Neural progenitor cell (in vitro differentiated cells): ENCODE measurements around the gene KIF1B. TPM values are rescaled to one million over a fixed set of nuclear protein-coding genes. Genes with fewer than 3 reads are reported as not detected.
A peak's percentile ranks its signal among the peaks of the same experiment; 100 is the strongest.

ENCODE experiments used
- DNase-seq: peaks from one replicate; pipeline ENCODE4 v3.0.0-alpha.2; 2016; ENCODE audit warnings: low spot score
- H2AFZ ChIP-seq: fragments of 200-600 bp; sonication (generic); replicated peaks from 2 replicates; pipeline ENCODE4 v1.6.1; 2016; ENCODE audit warnings: antibody characterized with exemption
- H3F3A ChIP-seq: fragments of 200-600 bp; sonication (generic); 2 replicates; pipeline ENCODE4 v1.6.1; 2016; ENCODE audit warnings: antibody characterized with exemption, low read depth
- H3K27ac ChIP-seq: fragments of 200-600 bp; sonication (generic); 2 replicates; pipeline ENCODE4 v1.5.1; 2016; ENCODE audit warnings: mild to moderate bottlenecking
- H3K27me3 ChIP-seq: fragments of 200-600 bp; sonication (generic); 2 replicates; pipeline ENCODE4 v1.6.1; 2016; ENCODE audit warnings: mild to moderate bottlenecking, moderate library complexity
- H3K36me3 ChIP-seq: fragments of 200-600 bp; sonication (generic); 2 replicates; pipeline ENCODE4 v1.5.1; 2016
- H3K4me1 ChIP-seq: fragments of 200-600 bp; sonication (generic); 2 replicates; pipeline ENCODE4 v1.6.1; 2016; ENCODE audit warnings: mixed run types
- H3K4me2 ChIP-seq: fragments of 200-600 bp; sonication (generic); 2 replicates; pipeline ENCODE4 v1.6.1; 2016
- H3K4me3 ChIP-seq: fragments of 200-600 bp; sonication (generic); 2 replicates; pipeline ENCODE4 v1.5.1; 2016
- H3K79me2 ChIP-seq: fragments of 200-600 bp; sonication (generic); 2 replicates; pipeline ENCODE4 v1.6.1; 2016; ENCODE audit warnings: low read depth
- H3K9ac ChIP-seq: fragments of 200-600 bp; sonication (generic); 2 replicates; pipeline ENCODE4 v1.6.1; 2016
- H3K9me3 ChIP-seq: fragments of 200-600 bp; sonication (generic); 2 replicates; pipeline ENCODE4 v1.5.1; 2016; ENCODE audit warnings: low read depth
- H4K20me1 ChIP-seq: fragments of 200-600 bp; sonication (generic); 2 replicates; pipeline ENCODE4 v1.6.1; 2016; ENCODE audit warnings: low read depth
- H3K27ac Mint-ChIP-seq: 3 replicates; pipeline ENCODE4 v1.8.0; 2021; ENCODE audit warnings: mixed read lengths
- H3K27me3 Mint-ChIP-seq: 2 replicates; pipeline ENCODE4 v1.8.0; 2022; ENCODE audit warnings: low read depth, mild to moderate bottlenecking, inconsistent platforms, moderate library complexity, mixed read lengths; ENCODE audit not compliant: insufficient read depth
- H3K36me3 Mint-ChIP-seq: 3 replicates; pipeline ENCODE4 v1.8.0; 2021; ENCODE audit warnings: mixed read lengths
- H3K4me1 Mint-ChIP-seq: 3 replicates; pipeline ENCODE4 v1.8.0; 2021; ENCODE audit warnings: mixed read lengths
- H3K4me3 Mint-ChIP-seq: 3 replicates; pipeline ENCODE4 v1.8.0; 2021; ENCODE audit warnings: mild to moderate bottlenecking, moderate library complexity, mixed read lengths
- H3K9me3 Mint-ChIP-seq: 3 replicates; pipeline ENCODE4 v1.8.0; 2020; ENCODE audit warnings: mixed read lengths
- EZH2 ChIP-seq: fragments of 200-600 bp; sonication (generic); IDR thresholded peaks from 2 replicates; pipeline ENCODE4 v1.6.1; 2017; ENCODE audit warnings: antibody characterized with exemption, mild to moderate bottlenecking, moderate library complexity
- microRNA counts: library from miRNA; unstranded; fragments of <30 nt; microRNA quantifications from one replicate; lab custom pipeline; 2016
- microRNA-seq: library from miRNA; unstranded; fragments of <30 nt; microRNA quantifications from one replicate; pipeline ENCODE4, GENCODE V29; 2016
- small RNA-seq: library from RNA; depleted of rRNA; stranded (forward); fragments of <200 nt; gene quantifications from one replicate; pipeline ENCODE3, GENCODE V24; 2015
- total RNA-seq: library from RNA; depleted of rRNA; stranded (reverse); fragments of >200 nt; gene quantifications from 2 replicates; pipeline ENCODE4 v1.2.3, GENCODE V29; 2015; ENCODE audit warnings: low replicate concordance
- TF ChIP-seq, protein P1 (sequence below): fragments of 200-600 bp; sonication (generic); IDR thresholded peaks from 2 replicates; pipeline ENCODE4 v1.5.1; 2017; ENCODE audit warnings: antibody characterized with exemption, mild to moderate bottlenecking

KIF1B gene
- total RNA-seq, 1 donor from 2014 or later = 52.0 TPM

DNA sequence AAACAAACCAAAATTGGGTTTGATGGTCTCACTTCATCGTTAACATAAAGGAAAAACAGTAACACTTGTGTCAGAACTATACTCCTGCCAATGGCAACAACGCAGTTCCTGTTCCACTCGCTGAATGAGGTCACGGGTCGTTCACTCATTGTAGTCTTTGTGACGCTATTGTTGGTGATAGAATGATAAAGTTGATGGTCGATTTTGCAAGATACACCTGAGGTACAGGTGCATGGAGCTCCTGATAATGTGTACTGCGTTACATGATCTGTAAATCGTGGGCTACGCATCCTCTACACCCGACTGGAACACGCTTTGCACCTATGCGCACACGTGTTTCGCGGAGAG, 219.5 kb downstream of the KIF1B start:
- Mint-ChIP-seq H3K36me3 (peaks cover 3% of the 10 kb centered on the region), H3K27ac (peak overlapping the region; percentile 90), H3K4me3 (peak overlapping the region; percentile 90), H3K9me3 (no peaks in the 10 kb centered on the region), H3K27me3 (peaks cover 3% of the 10 kb centered on the region), H3K4me1 (peaks cover 57% of the 10 kb centered on the region)
- Histone ChIP-seq H3K27me3 (no peaks in the 10 kb centered on the region), H4K20me1 (no peaks in the 10 kb centered on the region), H3K9ac (no peak overlapping the region), H3K4me2 (peak overlapping the region; percentile 69), H2AFZ (no peak overlapping the region), H3K4me3 (peak overlapping the region; percentile 49), H3K27ac (no peak overlapping the region), H3K4me1 (peaks cover 6% of the 10 kb centered on the region), H3F3A (peaks cover 24% of the 10 kb centered on the region), H3K36me3 (no peaks in the 10 kb centered on the region), H3K79me2 (peaks cover 21% of the 10 kb centered on the region), H3K9me3 (no peaks in the 10 kb centered on the region)
- no peak for DNase-seq
- TF ChIP-seq, protein P1, sequence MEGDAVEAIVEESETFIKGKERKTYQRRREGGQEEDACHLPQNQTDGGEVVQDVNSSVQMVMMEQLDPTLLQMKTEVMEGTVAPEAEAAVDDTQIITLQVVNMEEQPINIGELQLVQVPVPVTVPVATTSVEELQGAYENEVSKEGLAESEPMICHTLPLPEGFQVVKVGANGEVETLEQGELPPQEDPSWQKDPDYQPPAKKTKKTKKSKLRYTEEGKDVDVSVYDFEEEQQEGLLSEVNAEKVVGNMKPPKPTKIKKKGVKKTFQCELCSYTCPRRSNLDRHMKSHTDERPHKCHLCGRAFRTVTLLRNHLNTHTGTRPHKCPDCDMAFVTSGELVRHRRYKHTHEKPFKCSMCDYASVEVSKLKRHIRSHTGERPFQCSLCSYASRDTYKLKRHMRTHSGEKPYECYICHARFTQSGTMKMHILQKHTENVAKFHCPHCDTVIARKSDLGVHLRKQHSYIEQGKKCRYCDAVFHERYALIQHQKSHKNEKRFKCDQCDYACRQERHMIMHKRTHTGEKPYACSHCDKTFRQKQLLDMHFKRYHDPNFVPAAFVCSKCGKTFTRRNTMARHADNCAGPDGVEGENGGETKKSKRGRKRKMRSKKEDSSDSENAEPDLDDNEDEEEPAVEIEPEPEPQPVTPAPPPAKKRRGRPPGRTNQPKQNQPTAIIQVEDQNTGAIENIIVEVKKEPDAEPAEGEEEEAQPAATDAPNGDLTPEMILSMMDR = no peak

DNA sequence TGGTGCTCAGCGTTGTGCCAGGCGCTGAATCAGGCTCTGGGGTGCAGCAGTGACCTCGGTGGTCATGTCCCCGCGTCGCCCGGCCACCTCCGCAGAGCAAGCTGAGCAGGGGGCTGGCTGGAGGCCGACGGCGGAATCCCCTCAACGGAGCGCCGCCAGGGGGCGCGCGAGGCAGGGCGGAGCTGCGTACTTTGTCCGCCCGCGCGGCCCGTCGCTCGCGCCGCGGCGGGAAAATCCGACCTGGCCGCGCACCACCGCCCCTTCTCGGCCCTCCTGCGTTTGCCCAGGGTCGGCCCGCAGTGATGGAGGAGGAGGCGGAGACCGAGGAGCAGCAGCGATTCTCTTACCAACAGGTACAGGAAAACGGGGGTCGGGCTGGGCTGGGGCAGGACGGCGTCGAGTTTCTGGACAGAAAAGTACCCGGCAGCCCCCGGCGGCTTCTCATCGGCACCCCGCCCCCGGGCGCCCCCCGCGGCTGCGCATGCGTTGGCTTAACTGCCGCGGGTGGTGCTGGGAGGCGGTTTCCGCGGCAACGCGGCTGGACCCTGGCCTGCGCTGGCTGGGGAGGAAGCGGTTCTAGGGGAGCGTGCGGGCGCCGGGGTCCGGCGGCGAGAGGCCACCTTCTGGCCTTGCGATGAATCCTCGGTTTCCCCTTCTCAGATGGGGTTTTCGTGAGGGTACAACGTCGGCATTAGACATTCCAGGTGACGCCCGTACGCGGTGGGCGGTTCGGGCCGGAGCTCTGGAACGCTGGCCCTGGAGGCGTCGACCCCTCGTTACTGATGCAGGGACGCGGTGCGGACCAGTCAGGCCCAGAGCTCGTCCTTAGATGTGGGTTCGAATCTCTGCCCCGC, 220.1 kb downstream of the KIF1B start, which contains the start of gene CENPS:
Gene CENPS, plus strand, starts transcription at position 218 of the 854 bp plus-strand sequence. Its CDS starts 85 bp downstream, at position 303.
- Histone ChIP-seq H3K36me3 (no peaks in the 10 kb centered on the region), H3K79me2 (peaks cover 21% of the 10 kb centered on the region), H3K4me3 (peak within 1 kb of the TSS; percentile 49), H4K20me1 (no peaks in the 10 kb centered on the region), H3K9ac (peak within 1 kb of the TSS; percentile 41), H3K27me3 (no peaks in the 10 kb centered on the region), H2AFZ (peak within 1 kb of the TSS; percentile 71), H3K4me2 (peak within 1 kb of the TSS; percentile 69), H3K9me3 (no peaks in the 10 kb centered on the region), H3K27ac (peak within 1 kb of the TSS; percentile 90), H3K4me1 (peaks cover 4% of the 10 kb centered on the region), H3F3A (peaks cover 21% of the 10 kb centered on the region)
- Mint-ChIP-seq H3K36me3 (peaks cover 3% of the 10 kb centered on the region), H3K9me3 (no peaks in the 10 kb centered on the region), H3K27ac (peak within 1 kb of the TSS; percentile 90), H3K27me3 (peaks cover 4% of the 10 kb centered on the region), H3K4me3 (peak within 1 kb of the TSS; percentile 90), H3K4me1 (peaks cover 53% of the 10 kb centered on the region)
- TF ChIP-seq, protein P1 = peak; percentile 90
- no peak for TF ChIP-seq EZH2
- DNase-seq = peak; percentile 96

MicroRNAs within 50 kb of the gene (microRNA counts, 767-probe panel; counts per million panel counts)
- microRNA hsa-miR-1273d (lab: Ali Mortazavi, UCI) = 460 counts per million, percentile 90 among the panel's probes with 10 or more counts

Small RNAs within 50 kb of the gene (microRNA-seq; reads per million reads assigned to microRNA genes)
- gene MIR1273D = not detected

Small RNAs within 50 kb of the gene (small RNA-seq; reads per million reads assigned to genes)
- not detected for gene MIR1273D
- not detected for gene RNU6-37P
- not detected for gene RNU6-828P

Other genes starting within 250 kb of the KIF1B start
- 0.96 TPM in 1 of 2 replicates, not detected in the other for gene RBP7, start 213.3 kb upstream of the KIF1B start, total RNA-seq
- 66.2 and 66.7 TPM in 2 replicates for gene UBE4B, start 177.6 kb upstream of the KIF1B start, total RNA-seq
- 207 and 265 TPM in 2 replicates for gene PGD, start 188.5 kb downstream of the KIF1B start, total RNA-seq
- gene CENPS, start 219.9 kb downstream of the KIF1B start, total RNA-seq = 16.2 and 17.6 TPM in 2 replicates
- 1.3 TPM in 1 of 2 replicates, not detected in the other for gene CORT, start 239.5 kb downstream of the KIF1B start, total RNA-seq